H1 (cell line): ENCODE data around the gene MED23. TPM values are rescaled to one million over a fixed set of nuclear protein-coding genes. Genes with fewer than 3 reads are reported as not detected.

ENCODE experiments used
- CTCF ChIA-PET: fragments of 300-600 bp; sonication (Branson Sonifier 250); formaldehyde crosslinking; loops from one replicate; lab custom pipeline; 2021; ENCODE audit not compliant: partially characterized antibody; lab: Charles Lee
- POLR2A ChIA-PET: fragments of 300-600 bp; sonication (Branson Sonifier 250); formaldehyde crosslinking; loops from one replicate; lab custom pipeline; 2021; ENCODE audit warnings: inconsistent platforms; ENCODE audit not compliant: partially characterized antibody; lab: Charles Lee
- DNase-seq, 2 experiments: peaks; one replicate each; pipeline versions ENCODE4 v3.0.0 to v3.0.0-alpha.2; 2010 to 2022; ENCODE audit warnings: low spot score in 2 of 2, low read depth in 1 of 2, mixed read lengths in 1 of 2
- FAIRE-seq: peaks from 2 replicates; lab custom pipeline; 2011; peaks lifted over from hg19 to GRCh38; lab: Jason Lieb, UNC
- H2AFZ ChIP-seq: 2 replicates; pipeline ENCODE4 v1.8.1; 2012; ENCODE audit warnings: low read length, inconsistent platforms
- H2AK5ac ChIP-seq: 2 replicates; pipeline ENCODE4 v1.6.1; 2013; ENCODE audit warnings: low read depth, low read length
- H2BK120ac ChIP-seq: replicated peaks from 2 replicates; pipeline ENCODE3; 2013; ENCODE audit warnings: low read depth, low read length, inconsistent platforms
- H2BK12ac ChIP-seq: 2 replicates; pipeline ENCODE4 v1.6.1; 2013; ENCODE audit warnings: low read depth, low read length
- H2BK15ac ChIP-seq: 2 replicates; pipeline ENCODE4 v1.6.1; 2013; ENCODE audit warnings: low read length
- H2BK20ac ChIP-seq: 2 replicates; pipeline ENCODE4 v1.6.1; 2013; ENCODE audit warnings: low read length
- H2BK5ac ChIP-seq: 2 replicates; pipeline ENCODE4 v1.6.1; 2013; ENCODE audit warnings: low read depth, low read length
- H3K14ac ChIP-seq: 2 replicates; pipeline ENCODE4 v1.6.1; 2013; ENCODE audit warnings: inconsistent platforms; ENCODE audit not compliant: insufficient read length
- H3K18ac ChIP-seq: 2 replicates; pipeline ENCODE4 v1.6.1; 2013; ENCODE audit warnings: low read length; ENCODE audit errors: extremely low read depth
- H3K23ac ChIP-seq: 2 replicates; pipeline ENCODE4 v1.6.1; 2013; ENCODE audit warnings: inconsistent platforms; ENCODE audit not compliant: insufficient read length
- H3K23me2 ChIP-seq: 2 replicates; pipeline ENCODE4 v1.6.1; 2013; ENCODE audit warnings: low read depth, low read length
- H3K27ac ChIP-seq: 2 replicates; pipeline ENCODE4 v1.6.1; 2011; ENCODE audit warnings: low read depth, low read length, inconsistent platforms
- H3K27me3 ChIP-seq, 4 experiments: replicated peaks in 1 of 4; 1 replicate in 1 of 4; 2 replicates in 3 of 4; pipeline versions ENCODE4 v1.6.1 to v1.8.1; 2011 to 2013; ENCODE audit warnings: low read length in 3 of 4, mild to moderate bottlenecking in 3 of 4, inconsistent platforms in 2 of 4, mixed read lengths in 2 of 4, moderate library complexity in 1 of 4; ENCODE audit not compliant: control insufficient read depth in 3 of 4, insufficient read depth in 3 of 4; ENCODE audit errors: extremely low read depth in 1 of 4
- H3K36me3 ChIP-seq, 4 experiments: 2 replicates each; pipeline versions ENCODE4 v1.6.1 to v1.8.1; 2011 to 2013; ENCODE audit warnings: mild to moderate bottlenecking in 4 of 4, low read length in 3 of 4, moderate library complexity in 2 of 4, control low read depth in 1 of 4, inconsistent platforms in 1 of 4; ENCODE audit not compliant: insufficient read depth in 4 of 4, control insufficient read depth in 2 of 4
- H3K4ac ChIP-seq: replicated peaks from 2 replicates; pipeline ENCODE3; 2013; ENCODE audit warnings: low read length, low read depth, mixed read lengths, inconsistent platforms; ENCODE audit not compliant: insufficient read length
- H3K4me1 ChIP-seq, 4 experiments: replicated peaks in 1 of 4; 1 replicate in 1 of 4; 2 replicates in 3 of 4; pipeline versions ENCODE4 v1.6.1 to v1.8.1; 2011 to 2013; ENCODE audit warnings: low read length in 3 of 4, inconsistent platforms in 2 of 4, mixed read lengths in 1 of 4; ENCODE audit not compliant: insufficient read depth in 4 of 4, control insufficient read depth in 3 of 4
- H3K4me2 ChIP-seq, 2 experiments: 2 replicates each; pipeline versions ENCODE4 v1.6.1 to v1.8.1; 2011 to 2013; ENCODE audit warnings: low read depth in 2 of 2, low read length in 2 of 2, control low read depth in 1 of 2, inconsistent platforms in 1 of 2, mild to moderate bottlenecking in 1 of 2; ENCODE audit not compliant: insufficient read depth in 1 of 2
- H3K4me3 ChIP-seq, 4 experiments: fragments of 200-600, 300-600 bp in 1 of 4; sonication (generic), shearing (Covaris generic), sonication (Bioruptor Twin) in 1 of 4; 2 replicates each; pipeline versions ENCODE4 v1.5.1 to v1.8.1; 2011 to 2016; ENCODE audit warnings: low read length in 4 of 4, low read depth in 3 of 4, control low read depth in 2 of 4, inconsistent platforms in 2 of 4, mild to moderate bottlenecking in 2 of 4, mixed read lengths in 1 of 4, moderate library complexity in 1 of 4; ENCODE audit not compliant: insufficient read depth in 2 of 4; ENCODE audit errors: extremely low read depth in 1 of 4
- H3K56ac ChIP-seq: replicated peaks from 2 replicates; pipeline ENCODE3; 2013; ENCODE audit warnings: low read depth, mild to moderate bottlenecking, mixed read lengths, low read length, inconsistent platforms; ENCODE audit not compliant: insufficient read length
- H3K79me1 ChIP-seq: 2 replicates; pipeline ENCODE4 v1.6.1; 2013; ENCODE audit warnings: low read depth, low read length, control low read depth
- H3K79me2 ChIP-seq, 2 experiments: 2 replicates each; pipeline versions ENCODE4 v1.6.1 to v1.8.1; 2012 to 2013; ENCODE audit warnings: low read length in 2 of 2, mild to moderate bottlenecking in 2 of 2, inconsistent platforms in 1 of 2; ENCODE audit not compliant: insufficient read depth in 2 of 2, control insufficient read depth in 1 of 2
- H3K9ac ChIP-seq, 4 experiments: replicated peaks in 1 of 4; 1 replicate in 1 of 4; 2 replicates in 3 of 4; pipeline versions ENCODE4 v1.6.1 to v1.8.1; 2011 to 2013; ENCODE audit warnings: low read depth in 3 of 4, low read length in 3 of 4, control low read depth in 2 of 4, mild to moderate bottlenecking in 2 of 4, moderate library complexity in 2 of 4, inconsistent platforms in 1 of 4; ENCODE audit errors: extremely low read depth in 1 of 4
- H3K9me3 ChIP-seq, 2 experiments: 2 replicates each; pipeline versions ENCODE4 v1.6.1 to v1.8.1; 2012 to 2013; ENCODE audit warnings: mild to moderate bottlenecking in 2 of 2, moderate library complexity in 2 of 2, control low read depth in 1 of 2, inconsistent platforms in 1 of 2, low read depth in 1 of 2, low read length in 1 of 2, mixed read lengths in 1 of 2; ENCODE audit not compliant: insufficient read depth in 2 of 2
- H4K20me1 ChIP-seq, 2 experiments: replicated peaks in 1 of 2; 2 replicates each; pipeline versions ENCODE3 to v1.8.1; 2011 to 2013; ENCODE audit warnings: inconsistent platforms in 2 of 2, low read length in 2 of 2, mild to moderate bottlenecking in 1 of 2; ENCODE audit not compliant: insufficient read depth in 2 of 2, control insufficient read depth in 1 of 2
- H4K5ac ChIP-seq: 2 replicates; pipeline ENCODE4 v1.6.1; 2013; ENCODE audit warnings: low read length, low read depth, mixed read lengths, inconsistent platforms; ENCODE audit not compliant: insufficient read length
- H4K8ac ChIP-seq: 2 replicates; pipeline ENCODE4 v1.8.0; 2013; ENCODE audit warnings: mild to moderate bottlenecking, moderate library complexity, low read length, inconsistent platforms; ENCODE audit not compliant: insufficient read depth; ENCODE audit errors: extremely low read depth
- H4K91ac ChIP-seq: replicated peaks from 2 replicates; pipeline ENCODE3; 2013; ENCODE audit warnings: low read length, mixed read lengths, inconsistent platforms; ENCODE audit not compliant: insufficient read length
- ASH2L ChIP-seq: fragments of 200-600, 300-600 bp; sonication (generic); IDR thresholded peaks from one replicate; pipeline ENCODE4 v1.7.1; 2017; ENCODE audit warnings: low read length
- CEBPB ChIP-seq: IDR thresholded peaks from 2 replicates; pipeline ENCODE4 v1.6.1; 2012; ENCODE audit warnings: low read depth, low read length
- EGR1 ChIP-seq: IDR thresholded peaks from 2 replicates; pipeline ENCODE4 v1.6.1; 2011; ENCODE audit warnings: low read depth, low read length, borderline replicate concordance
- EZH2 ChIP-seq: fragments of 200-600 bp; sonication (generic); IDR thresholded peaks from 2 replicates; pipeline ENCODE4 v1.7.1; 2012; ENCODE audit warnings: low read depth, mild to moderate bottlenecking, moderate library complexity, low read length, inconsistent platforms; ENCODE audit not compliant: severe bottlenecking
- JUN ChIP-seq: IDR thresholded peaks from 2 replicates; pipeline ENCODE4 v1.6.1; 2011; ENCODE audit warnings: low read depth, mild to moderate bottlenecking, improper control_type of control experiment, low read length
- KDM5A ChIP-seq: fragments of 200-600 bp; IDR thresholded peaks from 2 replicates; pipeline ENCODE4 v1.7.1; 2012; ENCODE audit warnings: mild to moderate bottlenecking, low read length, inconsistent platforms, mixed read lengths
- SP2 ChIP-seq: IDR thresholded peaks from 2 replicates; pipeline ENCODE4 v1.6.1; 2012; ENCODE audit warnings: mild to moderate bottlenecking, low read length, inconsistent platforms
- WGBS, 2 experiments: shearing (Covaris generic) in 1 of 2; methylation state at CpG; one replicate each; pipeline versions ENCODE4 v1.1.6 to v1.1.7; 2013 to 2015; ENCODE audit warnings: low lambda C conversion rate in 2 of 2, mixed read lengths in 2 of 2, inconsistent platforms in 1 of 2, low coverage in 1 of 2, missing lambda C conversion rate in 1 of 2; ENCODE audit not compliant: insufficient replicate concordance in 2 of 2, insufficient coverage in 1 of 2, insufficient read length in 1 of 2; ENCODE audit errors: extremely low coverage in 1 of 2, missing lambda C conversion rate in 1 of 2; 5-methylcytosine and 5-hydroxymethylcytosine counted together
- polyA plus RNA-seq, 7 experiments: library from polyadenylated mRNA; depleted of rRNA in 3 of 7; stranded (reverse) in 5 of 7; unstranded in 2 of 7; fragments of >200 nt in 5 of 7; fragments of 200-250 nt in 2 of 7; gene quantifications; 1 replicate in 5 of 7; 2 replicates in 1 of 7; 4 replicates in 1 of 7; pipeline versions ENCODE4 v1.2.1 to v1.2.3, GENCODE V29; 2011 to 2013; ENCODE audit warnings: missing spikeins in 2 of 7, mixed read lengths in 2 of 7
- total RNA-seq: library from RNA; stranded (reverse); fragmentation: NEBNext Ultra II Directional; extraction: Animal tissue kit (Norgen Biotek cat#: 25700); gene quantifications from 2 replicates; pipeline ENCODE4 v1.2.1, GENCODE V29; 2021

MED23 gene
- total and polyA plus RNA-seq, 2 of the 8 experiments (the other 6 are each of a cell fraction or from before 2014, with no cell fraction given) = 10.5 to 13.0 TPM

- H4K5ac ChIP-seq = no peak overlapping the region
- H2BK120ac ChIP-seq = no peak overlapping the region
- POLR2A ChIA-PET = no interaction called here
- no peak overlapping the region for H2BK5ac ChIP-seq
- H3K79me2 ChIP-seq = no peaks in the 10 kb centered on the region
- H3K23me2 ChIP-seq = no peaks in the 10 kb centered on the region
- H3K18ac ChIP-seq = no peak overlapping the region
- H4K20me1 ChIP-seq = no peaks in the 10 kb centered on the region
- H3K4me3 ChIP-seq = no peak overlapping the region
- no peak overlapping the region for H3K14ac ChIP-seq
- no peak overlapping the region for H2AK5ac ChIP-seq
- H3K9me3 ChIP-seq = no peaks in the 10 kb centered on the region
- no peaks in the 10 kb centered on the region; a peak in 1 of 7 replicates for H3K27me3 ChIP-seq
- no peak overlapping the region for H2AFZ ChIP-seq
- no peak overlapping the region for H3K27ac ChIP-seq
- H2BK15ac ChIP-seq = no peak overlapping the region
- H3K9ac ChIP-seq = no peak overlapping the region
- no peak overlapping the region for H4K8ac ChIP-seq
- CTCF ChIA-PET = interaction anchor here (0.8 to 1.5 kb wide), 3 partner anchors 10 to 11 kb away, joined by 3 to 5 read pairs (median 4); no protein-coding TSS in a partner anchor
- H3K56ac ChIP-seq = no peak overlapping the region
- no peaks in the 10 kb centered on the region for H3K4me1 ChIP-seq
- no peak overlapping the region for H2BK20ac ChIP-seq
- H3K4me2 ChIP-seq = no peak overlapping the region
- H3K4ac ChIP-seq = no peak overlapping the region
- H3K36me3 ChIP-seq = no peaks in the 10 kb centered on the region
- H3K79me1 ChIP-seq = no peaks in the 10 kb centered on the region
- no peak overlapping the region for H3K23ac ChIP-seq
- 95% methylated on average over 3 of the region's 3 CpGs; no CpG with 5 or more reads in 1 of the 2 experiments for WGBS, 2 experiments
- DNase-seq (no peak), FAIRE-seq (no peak)
- no peak for TF ChIP-seq KDM5A
- no peak for TF ChIP-seq CEBPB
- TF ChIP-seq JUN = no peak
- no peak for TF ChIP-seq EZH2
- TF ChIP-seq ASH2L = no peak
- TF ChIP-seq EGR1 = no peak
- no peak for TF ChIP-seq SP2
- no peak overlapping the region for H4K91ac ChIP-seq
- no peak overlapping the region for H2BK12ac ChIP-seq
Observed at GRCh38 chr6:131658287-131658686, 30.2 kb upstream of the MED23 start.
